Lower leg skin (tissue), 4 donors: Measurements from ENCODE around the gene TEX101. TPM values are rescaled to one million over a fixed set of nuclear protein-coding genes. Genes with fewer than 3 reads are reported as not detected.

Source experiments
- DNase-seq, 2 donors: peaks; one replicate each; pipeline ENCODE4 v3.0.0-alpha.2; 2019; ENCODE audit warnings: low spot score in 2 of 2
- H3K4me3 ChIP-seq: fragments of 200-600 bp; sonication (generic); 2 replicates; pipeline ENCODE4 v1.5.1; 2017; ENCODE audit warnings: mild to moderate bottlenecking, low read depth; ENCODE audit not compliant: poor library complexity, severe bottlenecking
- CTCF ChIP-seq, 3 donors: fragments of 450-650 bp; IDR thresholded peaks; one replicate each; pipeline ENCODE4 v1.5.1; 2016; ENCODE audit warnings: antibody characterized with exemption in 3 of 3, mild to moderate bottlenecking in 3 of 3, moderate library complexity in 2 of 3
- POLR2A ChIP-seq, 2 donors: fragments of 450-650 bp; IDR thresholded peaks; one replicate each; pipeline ENCODE4 v1.6.1; 2016 to 2017; ENCODE audit warnings: antibody characterized with exemption in 2 of 2, mild to moderate bottlenecking in 1 of 2, moderate library complexity in 1 of 2
- WGBS, 2 donors: methylation state at CpG; one replicate each; pipeline ENCODE4 v1.1.5; 2018; 5-methylcytosine and 5-hydroxymethylcytosine counted together
- intact Hi-C: fragments of 100-400 bp; cut with DNase I; formaldehyde crosslinking; loops from one replicate; pipeline ENCODE4 v1.15.0; 2023; ENCODE audit warnings: low total_unique reads
- total RNA-seq, 4 donors: library from RNA; depleted of rRNA; stranded (reverse); fragments of >200 nt; gene quantifications; one replicate each; pipeline ENCODE4 v1.1.0, GENCODE V29; 2016

TEX101 gene
- total RNA-seq, 4 donors from 2014 or later = 0.74 TPM; not detected in 3

GRCh38 chr19:43406297-43406696, 8.4 kb upstream of the TEX101 start:
- no peak for TF ChIP-seq CTCF (IDR thresholded peaks at IDR 0.05)
- no peak for TF ChIP-seq POLR2A (IDR thresholded peaks at IDR 0.05)
- WGBS, 2 donors = 60 to 72% methylated on average over 24 of the region's 24 CpGs
- intact Hi-C loops = no loop called here
- DNase-seq = peak in 1 of 2 donors; percentile 70
- no peak overlapping the region for H3K4me3 ChIP-seq

GRCh38 chr19:43407416-43408005, 7.2 kb upstream of the TEX101 start:
- TF ChIP-seq CTCF (IDR thresholded peaks at IDR 0.05) = no peak
- TF ChIP-seq POLR2A (IDR thresholded peaks at IDR 0.05) = no peak
- intact Hi-C loops = no loop called here
- peak in 1 of 2 donors; percentile 74 for DNase-seq
- WGBS, 2 donors = 88% methylated on average over 16 to 22 of the region's 22 CpGs
- no peak overlapping the region for H3K4me3 ChIP-seq

- intact Hi-C loops = no loop called here
- no peak overlapping the region for H3K4me3 ChIP-seq
- DNase-seq = peak in 1 of 2 donors; percentile 40
- 85 to 93% methylated on average over 31 of the region's 34 CpGs for WGBS, 2 donors
- no peak for TF ChIP-seq POLR2A (IDR thresholded peaks at IDR 0.05)
- no peak for TF ChIP-seq CTCF (IDR thresholded peaks at IDR 0.05)
These were observed 6.6 kb upstream of the TEX101 start for GRCh38 chr19:43408043-43408442.

- no peak for TF ChIP-seq POLR2A (IDR thresholded peaks at IDR 0.05)
- no peak for TF ChIP-seq CTCF (IDR thresholded peaks at IDR 0.05)
- intact Hi-C loops = no loop called here
- 88 to 94% methylated on average over 1 of the region's 1 CpG for WGBS, 2 donors
- no peak overlapping the region for H3K4me3 ChIP-seq
- no peak for DNase-seq
These were observed 5.3 kb upstream of the TEX101 start for GRCh38 chr19:43409415-43409814.

GRCh38 chr19:43412441-43412840, 2.2 kb upstream of the TEX101 start:
- DNase-seq = peak in 1 of 2 donors; percentile 7
- TF ChIP-seq CTCF (IDR thresholded peaks at IDR 0.05) (no peak), POLR2A (IDR thresholded peaks at IDR 0.05) (no peak)
- WGBS, 2 donors = 67 to 84% methylated on average over 6 of the region's 6 CpGs
- no peak overlapping the region for H3K4me3 ChIP-seq
- intact Hi-C loops = no loop called here
